GM21723 (cell line): ENCODE measurements around the gene SLC25A25.
"Not testable (repeated sequence)": the region's sequence is repeated elsewhere in the genome, so short reads cannot be mapped to it uniquely, and the experiment has no call there.

ENCODE experiments used
- ATAC-seq: cut with Tn5 transposase; IDR thresholded peaks from one replicate; pipeline ENCODE4 v1.9.1; 2021; ENCODE audit warnings: mild to moderate bottlenecking, moderate library complexity; ENCODE audit not compliant: unreplicated experiment

The SLC25A25 gene

DNA sequence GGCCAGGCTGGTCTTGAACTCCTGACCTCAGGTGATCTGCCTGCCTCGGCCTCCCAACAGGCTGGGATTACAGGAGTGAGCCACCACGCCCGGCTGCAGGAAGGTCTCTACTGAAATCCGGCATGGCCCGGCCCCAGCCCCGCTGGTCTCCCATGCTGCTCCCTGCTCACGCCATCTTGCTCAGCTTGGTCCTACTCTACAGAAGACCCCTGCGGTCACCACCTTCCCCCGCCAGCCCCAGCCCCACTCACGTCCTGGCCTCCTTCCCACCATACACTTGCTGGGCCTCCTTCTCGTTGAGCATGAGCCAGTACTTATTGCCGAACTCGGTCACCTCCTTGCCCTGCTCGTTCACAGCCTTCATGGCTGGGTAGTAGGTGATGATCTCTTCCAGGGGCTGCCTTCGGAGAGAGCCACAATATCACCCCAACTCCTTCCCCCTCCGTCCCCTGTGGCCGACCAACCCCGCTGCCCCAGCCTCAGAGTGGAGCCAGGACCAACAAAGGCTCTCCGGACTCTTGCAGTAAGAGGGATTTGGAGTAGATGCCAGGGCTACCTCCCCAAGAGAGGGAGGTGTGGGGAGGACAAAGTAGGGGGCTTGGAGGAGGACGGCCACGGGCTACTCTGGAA lies 55.5 kb downstream of the SLC25A25 start:
- no peak for ATAC-seq

DNA sequence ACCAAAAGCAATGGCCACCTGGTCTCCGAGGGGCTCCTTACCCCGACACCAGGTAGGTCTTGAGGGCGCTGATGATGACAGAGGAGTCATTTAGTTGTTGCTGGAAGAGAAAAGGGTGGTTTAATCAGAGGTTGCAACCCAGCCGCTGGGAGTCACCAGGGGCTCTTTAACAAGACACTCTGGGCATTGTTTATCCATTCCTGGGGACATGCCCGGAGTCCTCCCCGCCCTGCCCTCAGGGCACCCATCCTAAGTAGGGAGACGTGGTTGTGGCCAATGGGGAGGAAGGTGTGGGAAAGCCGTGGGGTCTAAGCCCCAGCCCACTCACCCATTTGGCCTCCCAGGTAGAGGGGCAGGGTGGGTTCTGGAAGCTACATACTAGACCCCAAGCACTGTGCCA lies 56.4 kb downstream of the SLC25A25 start:
- no peak for ATAC-seq

DNA sequence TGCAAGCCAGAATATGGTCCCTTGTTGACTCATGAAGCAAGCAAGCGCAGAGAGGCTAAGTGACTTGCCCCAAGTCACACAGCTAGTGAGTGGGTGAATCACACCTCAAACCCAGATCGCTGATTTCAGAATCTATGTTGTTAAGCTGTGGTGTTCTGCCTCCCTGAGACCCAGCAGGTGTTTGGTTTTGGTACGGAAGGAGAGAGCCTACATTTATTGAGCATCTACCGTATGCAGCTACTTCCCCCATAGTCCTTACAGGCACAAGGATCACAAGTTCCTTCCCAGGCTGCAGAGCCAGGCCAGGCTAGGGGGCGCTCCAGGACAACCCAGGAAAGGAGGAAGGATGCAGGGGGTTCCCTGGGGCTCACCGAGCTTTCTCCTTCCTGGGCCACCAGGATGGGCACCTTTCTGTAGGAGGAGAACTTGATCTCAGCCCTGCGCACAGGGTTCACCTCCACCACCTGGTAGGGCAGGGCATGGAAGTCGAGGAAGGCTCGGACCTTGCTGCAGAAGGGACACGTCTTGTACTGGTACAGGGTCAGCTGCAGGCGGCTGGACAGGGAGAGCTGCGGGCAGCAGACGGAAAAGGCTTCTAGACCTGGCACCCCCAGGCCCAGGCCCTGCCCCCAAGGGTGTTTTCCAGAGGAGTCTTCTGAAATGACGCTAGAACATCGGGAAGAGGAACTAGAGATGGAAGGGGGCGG lies 57.0 kb downstream of the SLC25A25 start:
- no peak for ATAC-seq

GRCh38 chr9:128125580-128126354 lies 57.7 kb downstream of the SLC25A25 start:
- no peak for ATAC-seq

DNA sequence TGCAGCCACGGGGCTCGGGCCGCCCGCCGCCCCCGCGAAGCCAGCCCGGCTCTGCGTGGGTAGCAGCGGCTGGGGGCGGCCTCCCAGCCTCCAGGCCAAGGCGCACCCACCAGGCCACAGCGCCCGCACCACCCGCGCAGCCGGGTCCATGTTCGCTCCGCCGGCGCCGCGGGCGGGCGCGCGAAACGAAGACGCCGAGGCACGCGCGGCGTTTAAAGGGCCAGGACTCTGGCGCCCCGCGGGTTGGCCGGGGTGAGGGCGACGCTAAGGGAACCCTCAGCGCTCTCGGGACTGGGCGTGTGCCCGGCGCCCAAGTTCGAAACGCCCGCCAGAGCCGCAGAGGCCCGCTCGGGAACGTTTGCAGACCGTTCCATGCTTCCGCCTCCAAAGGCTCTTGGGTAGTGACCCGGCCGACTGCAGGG lies 59.5 kb downstream of the SLC25A25 start, which contains the start of gene PTGES2:
Gene PTGES2 (minus strand): TSS at position 162 of the 422 bp plus-strand sequence. CDS start 12 bp downstream, at position 150.
- peak; percentile 58 for ATAC-seq

DNA sequence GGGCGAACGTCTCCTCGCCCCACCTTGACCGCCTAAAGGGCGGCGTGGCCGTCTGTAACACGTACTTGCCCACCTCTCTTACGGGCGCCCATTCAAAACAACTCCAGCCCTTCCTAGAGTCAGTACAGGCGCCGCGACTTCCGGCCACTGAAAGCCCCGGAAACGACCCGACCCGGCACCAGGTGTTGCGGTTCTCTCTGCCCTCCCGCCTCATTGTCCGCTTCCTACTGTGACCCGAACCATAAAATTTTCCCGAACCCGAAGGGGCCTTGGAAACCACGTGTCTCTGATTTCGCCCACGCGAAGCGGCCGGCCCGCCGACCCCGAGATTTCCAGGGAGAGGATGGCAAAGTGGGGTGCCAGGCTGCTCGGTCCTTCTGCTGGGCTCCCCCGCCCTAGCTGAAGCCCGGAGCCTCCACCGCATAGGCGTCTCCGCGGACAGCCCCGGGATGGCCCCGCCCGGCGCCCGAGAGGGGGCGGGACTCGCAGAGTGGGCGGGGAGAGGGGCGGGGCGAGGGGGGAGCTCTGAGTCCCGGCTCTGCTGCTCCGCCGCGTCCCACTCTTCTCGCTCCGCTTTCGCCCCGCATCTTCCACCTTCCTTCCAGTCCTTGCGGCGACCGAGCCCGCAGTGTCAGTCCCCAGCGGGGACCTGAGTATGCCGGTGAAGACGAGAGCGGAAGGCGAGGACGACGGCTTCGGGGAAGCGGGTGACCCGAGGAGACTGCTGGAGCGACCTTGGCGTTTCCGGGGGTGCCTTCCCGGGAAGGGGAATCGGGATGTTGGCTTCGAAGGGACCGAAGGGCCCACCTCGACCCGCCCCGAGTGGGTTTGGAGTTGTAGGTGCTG lies 60.2 kb downstream of the SLC25A25 start:
- peak; percentile 62 for ATAC-seq

DNA sequence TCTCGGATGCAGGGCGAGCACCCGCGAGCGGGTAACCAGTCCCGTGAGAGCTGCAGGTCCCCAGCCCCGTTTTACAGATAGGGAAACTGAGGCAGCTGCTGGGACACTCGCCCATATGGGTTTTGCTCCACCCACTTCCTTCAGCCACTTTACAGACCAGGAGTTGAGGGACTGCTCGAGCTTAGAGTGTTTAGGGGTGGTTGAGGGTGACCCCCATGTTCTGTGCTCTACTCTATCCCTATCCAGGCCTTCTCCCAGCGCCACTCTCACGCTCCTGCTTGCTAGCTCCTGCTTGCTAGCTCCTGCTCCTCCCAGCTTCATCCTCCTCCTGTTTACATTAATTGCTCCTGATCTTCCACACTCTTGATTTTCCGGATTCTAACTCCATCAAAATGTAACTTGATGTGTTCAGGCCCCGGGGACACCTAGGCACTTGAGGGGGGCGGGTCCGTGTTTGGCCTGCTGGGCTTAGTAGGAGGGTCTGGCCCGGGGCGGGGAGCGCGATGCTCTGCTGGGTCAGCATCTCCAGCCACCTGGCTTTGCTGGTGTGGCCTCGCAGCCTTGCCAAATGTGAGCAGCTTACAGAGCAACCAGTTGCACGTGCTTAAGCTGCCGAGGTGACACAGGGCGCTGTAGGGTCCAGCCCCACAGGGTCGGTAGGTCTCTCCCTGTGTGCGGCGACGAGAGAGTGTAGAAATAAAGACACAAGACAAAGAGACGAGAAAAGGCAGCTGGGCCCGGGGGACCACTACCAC lies 61.0 kb downstream of the SLC25A25 start:
- ATAC-seq, result no peak

GRCh38 chr9:128129976-128130590 lies 62.1 kb downstream of the SLC25A25 start:
- ATAC-seq, result not testable (repeated sequence)

DNA sequence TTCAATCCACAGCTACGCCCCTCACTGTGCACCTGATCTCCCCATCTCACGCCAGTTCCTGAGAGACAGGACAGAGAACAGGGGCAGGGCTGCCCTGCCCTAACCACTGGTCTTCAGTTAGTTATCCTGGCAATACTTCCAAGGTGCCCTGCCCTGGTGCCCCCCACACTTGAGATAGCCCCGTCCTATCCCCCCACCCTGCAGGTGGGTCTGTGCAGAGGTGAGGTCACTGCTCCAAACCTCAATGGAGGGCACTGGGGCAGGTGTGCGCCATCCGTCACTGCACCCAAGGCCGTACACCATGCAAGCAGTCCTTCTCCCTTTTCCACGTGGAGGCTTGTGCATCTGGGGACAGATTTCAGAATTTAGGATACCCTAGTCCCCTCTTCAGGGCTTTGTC lies 62.6 kb downstream of the SLC25A25 start:
- ATAC-seq, result not testable (repeated sequence)

- not testable (repeated sequence) for ATAC-seq
Observed at GRCh38 chr9:128131346-128131745, 63.3 kb downstream of the SLC25A25 start.

GRCh38 chr9:128132139-128132538 lies 64.1 kb downstream of the SLC25A25 start:
- not testable (repeated sequence) for ATAC-seq

DNA sequence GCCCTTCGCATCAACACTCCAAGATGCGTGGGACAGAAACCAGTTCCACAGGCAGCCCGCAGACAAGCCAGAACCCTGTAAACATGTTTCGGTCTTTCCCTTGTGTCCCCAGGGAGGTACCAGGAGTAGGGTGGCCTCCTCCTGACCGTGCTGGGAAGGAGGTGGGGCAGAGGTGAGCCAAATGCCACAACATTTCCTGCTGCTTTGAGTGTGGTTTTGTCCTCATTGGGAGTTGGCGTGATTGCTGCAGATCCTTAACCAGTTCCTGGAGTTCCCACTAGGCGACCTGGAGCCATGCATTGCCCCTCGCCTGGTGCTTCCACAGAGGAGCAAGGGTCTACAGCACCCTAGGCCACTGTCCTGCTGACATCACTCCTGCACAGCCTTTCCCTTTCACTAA lies 67.5 kb downstream of the SLC25A25 start:
- not testable (repeated sequence) for ATAC-seq

GRCh38 chr9:128136816-128137793 lies 69.1 kb downstream of the SLC25A25 start:
- no peak for ATAC-seq

GRCh38 chr9:128138001-128138400 lies 70.0 kb downstream of the SLC25A25 start:
- no peak for ATAC-seq

- ATAC-seq, result no peak
Observed at GRCh38 chr9:128139621-128140020, 71.6 kb downstream of the SLC25A25 start.

DNA sequence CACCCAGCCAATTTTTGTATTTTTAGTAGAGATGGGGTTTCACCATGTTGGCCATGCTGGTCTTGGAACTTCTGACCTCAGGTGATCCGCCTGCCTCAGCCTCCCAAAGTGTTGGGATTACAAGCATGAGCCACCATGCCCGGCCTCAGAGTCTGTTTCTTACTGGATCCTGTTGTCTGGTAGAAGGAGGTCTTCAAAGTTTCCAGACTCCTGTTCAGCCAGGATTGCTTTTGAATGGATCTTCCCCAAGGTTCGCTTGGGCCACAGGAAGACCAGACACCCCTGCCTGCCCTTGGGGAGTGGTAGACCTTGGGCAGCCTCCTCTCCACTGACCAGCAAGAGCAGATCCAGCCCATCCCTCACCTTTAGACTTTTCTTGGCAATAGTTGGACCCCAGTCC lies 73.6 kb downstream of the SLC25A25 start:
- no peak for ATAC-seq

- no peak for ATAC-seq
Observed at GRCh38 chr9:128142061-128142460, 74.0 kb downstream of the SLC25A25 start.

- ATAC-seq, result no peak
Observed at GRCh38 chr9:128142596-128142995, 74.6 kb downstream of the SLC25A25 start.
